ENCODE data around the gene FGGY. TPM values are rescaled to one million over a fixed set of nuclear protein-coding genes. Genes with fewer than 3 reads are reported as not detected.

Gene FGGY
- total RNA-seq, 2 donors from 2014 or later = 12.2 to 17.4 TPM

DNA sequence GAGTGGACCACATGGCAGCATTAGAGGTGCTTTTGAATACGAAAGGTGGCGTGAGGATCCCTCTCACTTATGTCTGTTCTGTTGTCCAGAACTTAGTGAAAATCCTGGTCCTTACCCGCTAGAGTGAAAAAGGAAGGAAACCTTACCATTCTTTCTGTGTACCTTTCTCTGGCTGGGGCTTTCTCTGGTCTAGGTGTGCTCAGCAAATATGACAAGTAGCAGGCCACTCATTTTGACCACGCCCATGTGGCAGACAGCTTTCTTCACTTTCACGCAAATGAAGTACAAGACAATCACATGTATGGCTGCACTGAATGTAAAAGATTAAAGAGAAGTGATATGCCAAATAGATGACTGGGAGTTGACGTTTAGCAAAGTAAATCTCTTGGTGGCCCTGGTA, 131.9 kb downstream of the FGGY start:
- Histone ChIP-seq H3K27me3 (no peaks in the 10 kb centered on the region), H3K4me1 (peaks cover 20% of the 10 kb centered on the region), H3K27ac (no peak overlapping the region), H3K36me3 (replicated peaks in 1 of 2; ENCODE audit: insufficient read depth in 1 of 2, low read depth in 2 of 2) (no peaks in the 10 kb centered on the region), H3K4me3 (no peak overlapping the region), H3K9me3 (no peaks in the 10 kb centered on the region)
- TF ChIP-seq, protein P1, sequence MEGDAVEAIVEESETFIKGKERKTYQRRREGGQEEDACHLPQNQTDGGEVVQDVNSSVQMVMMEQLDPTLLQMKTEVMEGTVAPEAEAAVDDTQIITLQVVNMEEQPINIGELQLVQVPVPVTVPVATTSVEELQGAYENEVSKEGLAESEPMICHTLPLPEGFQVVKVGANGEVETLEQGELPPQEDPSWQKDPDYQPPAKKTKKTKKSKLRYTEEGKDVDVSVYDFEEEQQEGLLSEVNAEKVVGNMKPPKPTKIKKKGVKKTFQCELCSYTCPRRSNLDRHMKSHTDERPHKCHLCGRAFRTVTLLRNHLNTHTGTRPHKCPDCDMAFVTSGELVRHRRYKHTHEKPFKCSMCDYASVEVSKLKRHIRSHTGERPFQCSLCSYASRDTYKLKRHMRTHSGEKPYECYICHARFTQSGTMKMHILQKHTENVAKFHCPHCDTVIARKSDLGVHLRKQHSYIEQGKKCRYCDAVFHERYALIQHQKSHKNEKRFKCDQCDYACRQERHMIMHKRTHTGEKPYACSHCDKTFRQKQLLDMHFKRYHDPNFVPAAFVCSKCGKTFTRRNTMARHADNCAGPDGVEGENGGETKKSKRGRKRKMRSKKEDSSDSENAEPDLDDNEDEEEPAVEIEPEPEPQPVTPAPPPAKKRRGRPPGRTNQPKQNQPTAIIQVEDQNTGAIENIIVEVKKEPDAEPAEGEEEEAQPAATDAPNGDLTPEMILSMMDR (IDR thresholded peaks at IDR 0.05) = no peak
- no peak for TF ChIP-seq POLR2A (IDR thresholded peaks at IDR 0.05)
- ATAC-seq = no peak
- WGBS, 2 donors = 89 to 95% methylated on average over 6 of the region's 6 CpGs
- DNase-seq = no peak
- intact Hi-C loops (cut with DNase I) = no loop called here

DNA sequence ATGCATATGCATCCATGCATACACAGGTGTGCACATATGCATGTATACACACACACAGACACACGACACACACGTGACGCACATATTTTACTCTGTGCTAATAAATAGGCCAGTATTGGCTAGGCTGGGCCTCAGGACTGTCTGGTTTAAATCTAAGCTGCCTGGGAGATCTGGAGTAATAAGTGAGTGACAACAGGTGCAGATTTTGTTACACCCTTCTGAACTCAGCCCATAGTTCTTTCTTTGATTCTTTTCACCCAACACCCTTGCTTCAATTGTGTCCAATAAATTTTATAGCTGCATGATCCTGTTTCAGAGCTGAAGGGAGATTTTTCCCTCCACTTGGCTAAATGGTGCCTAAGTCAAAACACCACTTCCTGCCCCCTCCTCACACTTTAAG, 132.8 kb downstream of the FGGY start:
- H3K27me3 ChIP-seq = no peaks in the 10 kb centered on the region
- H3K4me1 ChIP-seq = peaks cover 20% of the 10 kb centered on the region
- intact Hi-C loops (cut with DNase I) = no loop called here
- no peak overlapping the region for H3K27ac ChIP-seq
- no peak for DNase-seq
- no peaks in the 10 kb centered on the region for H3K9me3 ChIP-seq
- 97 to 98% methylated on average over 3 of the region's 3 CpGs for WGBS, 2 donors
- no peak overlapping the region for H3K4me3 ChIP-seq
- no peak for ATAC-seq
- TF ChIP-seq POLR2A (IDR thresholded peaks at IDR 0.05) = no peak
- TF ChIP-seq, protein P1 (IDR thresholded peaks at IDR 0.05) = no peak
- no peaks in the 10 kb centered on the region for H3K36me3 ChIP-seq (replicated peaks in 1 of 2; ENCODE audit: insufficient read depth in 1 of 2, low read depth in 2 of 2)

DNA sequence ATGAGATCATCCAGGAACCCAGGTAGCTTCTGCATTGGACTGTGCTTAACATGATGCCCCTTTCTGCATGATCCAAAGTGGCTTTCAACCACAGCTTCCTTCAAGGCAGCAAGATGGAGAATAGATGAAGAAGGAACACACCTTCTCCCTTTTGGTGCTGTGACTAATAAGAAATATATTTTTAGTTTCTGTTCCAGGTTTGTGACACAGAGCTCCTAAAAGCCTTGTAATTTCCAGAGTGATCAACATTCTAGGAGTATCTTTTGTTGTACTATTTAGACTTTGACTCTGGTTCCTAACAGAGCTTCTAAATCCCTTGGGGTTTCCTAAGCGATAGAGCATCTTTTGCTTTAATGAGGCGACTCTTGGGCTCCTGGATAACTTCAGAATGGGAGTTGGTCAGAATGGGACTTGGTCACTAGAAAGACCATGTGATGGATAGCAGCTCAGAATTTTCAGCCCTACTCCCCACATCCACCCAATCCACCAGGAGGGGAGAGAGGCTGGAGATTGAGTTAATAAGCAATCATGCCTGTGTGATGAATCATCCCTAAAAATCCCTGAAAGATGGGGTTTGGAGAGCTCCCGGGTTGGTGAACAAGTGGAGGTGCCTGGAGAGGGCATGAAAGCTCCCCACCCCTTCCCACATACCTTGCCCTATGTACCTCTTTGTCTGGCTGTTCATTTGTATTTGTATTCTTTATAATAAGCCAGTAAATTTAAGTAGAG, 134.8 kb downstream of the FGGY start:
- no peak overlapping the region for H3K4me3 ChIP-seq
- H3K27me3 ChIP-seq = no peaks in the 10 kb centered on the region
- TF ChIP-seq, protein P1 (IDR thresholded peaks at IDR 0.05) = no peak
- TF ChIP-seq POLR2A (IDR thresholded peaks at IDR 0.05) = no peak
- H3K4me1 ChIP-seq = peaks cover 20% of the 10 kb centered on the region
- ATAC-seq (no peak), DNase-seq (no peak)
- no peaks in the 10 kb centered on the region for H3K9me3 ChIP-seq
- H3K27ac ChIP-seq = peak overlapping the region in 3 of 4 donors; percentile 48 to 73 (median 71)
- intact Hi-C loops (cut with DNase I) = no loop called here
- no peaks in the 10 kb centered on the region for H3K36me3 ChIP-seq (replicated peaks in 1 of 2; ENCODE audit: insufficient read depth in 1 of 2, low read depth in 2 of 2)
- 76 to 86% methylated on average over 3 of the region's 3 CpGs for WGBS, 2 donors

DNA sequence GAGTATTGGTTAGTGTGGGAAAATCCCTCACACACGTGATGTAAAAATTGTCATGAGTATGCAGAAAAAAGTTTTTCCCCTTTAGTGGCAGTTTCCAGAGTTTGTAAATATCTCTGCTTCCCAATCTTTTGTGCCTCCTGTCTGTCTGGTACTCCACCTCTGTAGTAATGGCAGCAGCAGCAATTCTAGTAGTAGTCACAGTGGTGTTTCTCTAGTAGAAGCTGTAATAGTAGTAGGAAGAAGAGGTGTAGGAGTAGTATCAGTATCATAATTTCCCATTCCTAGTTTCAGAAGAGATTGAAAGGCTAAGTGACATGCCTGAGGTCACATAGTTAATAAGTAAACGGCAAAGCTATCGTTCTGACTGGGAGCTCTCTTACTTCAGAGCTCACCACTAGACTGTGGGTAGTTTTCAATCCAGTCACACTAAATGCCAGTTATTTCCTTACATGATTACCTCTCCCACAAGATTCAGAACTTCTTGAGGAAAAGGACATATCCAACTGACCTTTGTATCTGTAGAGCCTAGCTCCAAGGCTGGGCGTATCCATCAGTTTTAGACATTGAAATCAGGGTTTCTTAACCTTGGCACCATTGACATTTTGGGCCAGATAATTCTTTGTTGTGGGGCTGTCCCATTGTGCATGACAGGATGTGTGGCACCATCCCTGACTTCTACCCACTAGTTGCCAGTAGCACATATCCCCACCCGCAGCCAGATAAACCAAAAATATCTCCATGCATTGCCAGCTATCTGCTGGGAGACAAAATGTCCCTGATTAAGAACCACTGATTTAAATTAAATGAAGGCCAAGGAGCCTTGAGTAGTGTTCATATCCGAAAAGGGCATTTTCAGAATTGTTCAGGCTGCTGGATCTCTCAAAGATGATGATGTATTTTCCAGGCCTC, 135.9 kb downstream of the FGGY start:
- DNase-seq = peak in 1 of 4 donors; percentile 22
- peak; percentile 93 for ATAC-seq
- no peak for TF ChIP-seq POLR2A (IDR thresholded peaks at IDR 0.05)
- TF ChIP-seq, protein P1 (IDR thresholded peaks at IDR 0.05) = no peak
- Histone ChIP-seq H3K27me3 (no peaks in the 10 kb centered on the region), H3K4me3 (no peak overlapping the region), H3K27ac (peak overlapping the region; percentile 46 to 73 (median 60)), H3K4me1 (peaks cover 20% of the 10 kb centered on the region), H3K36me3 (replicated peaks in 1 of 2; ENCODE audit: insufficient read depth in 1 of 2, low read depth in 2 of 2) (no peaks in the 10 kb centered on the region), H3K9me3 (no peaks in the 10 kb centered on the region)
- intact Hi-C loops (cut with DNase I) = no loop called here
- 56 to 58% methylated on average over 6 of the region's 6 CpGs for WGBS, 2 donors

All from body of pancreas (tissue), 4 donors.